PFSK-1 (cell line): ENCODE measurements around the gene SLC22A7.

Source experiments
- FOXP2 ChIP-seq: optimal IDR thresholded peaks from 2 replicates; pipeline ENCODE3; 2011; ENCODE audit warnings: borderline replicate concordance, control low read depth, inconsistent platforms; ENCODE audit not compliant: insufficient read depth; ENCODE audit errors: extremely low read length, extremely low read depth
- POLR2AphosphoS5 ChIP-seq: IDR thresholded peaks from 2 replicates; pipeline ENCODE4 v1.6.1; 2012; ENCODE audit warnings: low read depth, mild to moderate bottlenecking, control low read depth, low read length, moderate library complexity
- SIN3A ChIP-seq: IDR thresholded peaks from 2 replicates; pipeline ENCODE4 v1.6.1; 2012; ENCODE audit warnings: mild to moderate bottlenecking, low read length, moderate library complexity, borderline replicate concordance; ENCODE audit not compliant: insufficient read depth
- TAF1 ChIP-seq: IDR thresholded peaks from 2 replicates; pipeline ENCODE4 v1.6.1; 2012; ENCODE audit warnings: low read length, control low read depth, borderline replicate concordance; ENCODE audit not compliant: insufficient read depth
- TF ChIP-seq, protein P1 (sequence below), 2 experiments: IDR thresholded peaks; 2 replicates each; pipeline versions ENCODE4 v1.6.1 to v1.8.0; 2011 to 2012; ENCODE audit warnings: low read depth in 2 of 2, low read length in 2 of 2, control low read depth in 1 of 2, inconsistent platforms in 1 of 2, mild to moderate bottlenecking in 1 of 2, moderate library complexity in 1 of 2; ENCODE audit not compliant: insufficient read depth in 1 of 2

The SLC22A7 gene

DNA sequence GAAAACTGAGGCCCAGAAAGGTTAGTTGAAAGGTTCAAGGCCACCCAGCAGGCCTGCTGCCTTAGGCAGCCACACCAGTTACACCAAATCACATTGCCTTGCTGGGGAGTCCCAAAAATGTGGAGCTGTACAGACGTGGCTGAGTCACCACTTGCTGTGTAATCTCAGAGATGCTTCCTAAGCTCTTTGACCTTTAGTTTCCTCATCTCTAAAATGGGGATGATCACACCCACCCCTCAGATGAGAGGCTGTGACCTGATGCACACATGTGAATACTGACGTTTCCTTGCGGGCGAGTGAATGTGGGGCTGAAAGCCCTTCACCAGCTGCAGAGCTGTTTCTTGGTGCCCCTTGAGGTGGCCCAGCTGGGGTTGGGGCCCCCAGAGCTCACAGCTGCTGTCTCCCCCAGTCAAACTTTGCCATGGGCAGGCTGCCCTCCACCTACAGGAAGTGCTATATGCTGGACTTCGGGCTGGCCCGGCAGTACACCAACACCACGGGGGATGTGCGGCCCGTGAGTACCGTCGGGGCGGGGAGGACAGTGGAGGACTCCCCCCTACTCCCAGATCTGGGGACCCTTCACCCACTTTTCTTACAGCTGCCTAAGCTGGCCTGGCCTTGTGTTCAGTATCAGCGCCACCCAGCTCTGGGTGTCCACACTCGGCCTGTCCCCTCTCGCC, 43.8 kb upstream of the SLC22A7 start:
- no peak for TF ChIP-seq FOXP2

DNA sequence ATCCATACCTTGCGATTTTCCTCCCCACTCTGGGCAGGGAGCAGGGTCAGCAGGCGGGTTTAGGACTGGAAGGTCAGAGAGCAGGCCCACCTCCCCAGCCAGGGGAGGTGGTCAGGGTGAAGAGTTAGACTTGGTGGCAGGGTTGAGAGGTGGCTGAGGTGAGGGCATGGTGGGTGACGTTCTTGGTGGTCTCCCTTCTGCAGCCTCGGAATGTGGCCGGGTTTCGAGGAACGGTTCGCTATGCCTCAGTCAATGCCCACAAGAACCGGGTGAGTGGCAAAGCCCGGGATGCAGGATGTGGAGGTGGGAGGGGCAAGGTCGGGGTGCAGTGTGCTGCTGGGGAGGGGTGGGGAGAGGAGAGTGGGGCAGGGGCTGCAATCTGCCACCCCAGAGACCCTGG, 43.2 kb upstream of the SLC22A7 start:
- TF ChIP-seq TAF1, result no peak

DNA sequence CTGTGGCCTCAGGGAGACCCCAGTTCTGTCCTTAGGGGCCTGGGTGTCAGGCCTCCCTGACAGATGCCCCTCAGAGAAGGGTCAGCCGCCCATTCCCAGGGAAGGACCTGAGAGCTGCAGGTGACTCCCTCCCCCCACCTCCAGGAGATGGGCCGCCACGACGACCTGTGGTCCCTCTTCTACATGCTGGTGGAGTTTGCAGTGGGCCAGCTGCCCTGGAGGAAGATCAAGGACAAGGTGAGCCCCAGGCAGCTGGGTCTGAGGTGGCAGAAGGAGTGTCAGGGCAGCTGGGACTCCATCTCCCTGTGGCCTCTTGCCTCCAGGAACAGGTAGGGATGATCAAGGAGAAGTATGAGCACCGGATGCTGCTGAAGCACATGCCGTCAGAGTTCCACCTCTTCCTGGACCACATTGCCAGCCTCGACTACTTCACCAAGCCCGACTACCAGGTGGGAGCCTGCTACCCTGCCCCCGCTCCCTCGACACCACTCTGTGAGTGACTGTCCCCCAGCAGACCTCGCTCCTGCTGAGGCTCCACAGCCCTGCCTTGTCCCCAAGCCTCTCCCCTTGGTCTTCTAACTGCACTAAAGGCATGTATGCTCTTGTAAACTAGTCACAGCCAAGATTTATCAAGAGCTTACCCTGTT, 42.5 kb upstream of the SLC22A7 start:
- TF ChIP-seq FOXP2, result no peak
- no peak for TF ChIP-seq TAF1
- no peak for TF ChIP-seq POLR2AphosphoS5
- TF ChIP-seq, protein P1, sequence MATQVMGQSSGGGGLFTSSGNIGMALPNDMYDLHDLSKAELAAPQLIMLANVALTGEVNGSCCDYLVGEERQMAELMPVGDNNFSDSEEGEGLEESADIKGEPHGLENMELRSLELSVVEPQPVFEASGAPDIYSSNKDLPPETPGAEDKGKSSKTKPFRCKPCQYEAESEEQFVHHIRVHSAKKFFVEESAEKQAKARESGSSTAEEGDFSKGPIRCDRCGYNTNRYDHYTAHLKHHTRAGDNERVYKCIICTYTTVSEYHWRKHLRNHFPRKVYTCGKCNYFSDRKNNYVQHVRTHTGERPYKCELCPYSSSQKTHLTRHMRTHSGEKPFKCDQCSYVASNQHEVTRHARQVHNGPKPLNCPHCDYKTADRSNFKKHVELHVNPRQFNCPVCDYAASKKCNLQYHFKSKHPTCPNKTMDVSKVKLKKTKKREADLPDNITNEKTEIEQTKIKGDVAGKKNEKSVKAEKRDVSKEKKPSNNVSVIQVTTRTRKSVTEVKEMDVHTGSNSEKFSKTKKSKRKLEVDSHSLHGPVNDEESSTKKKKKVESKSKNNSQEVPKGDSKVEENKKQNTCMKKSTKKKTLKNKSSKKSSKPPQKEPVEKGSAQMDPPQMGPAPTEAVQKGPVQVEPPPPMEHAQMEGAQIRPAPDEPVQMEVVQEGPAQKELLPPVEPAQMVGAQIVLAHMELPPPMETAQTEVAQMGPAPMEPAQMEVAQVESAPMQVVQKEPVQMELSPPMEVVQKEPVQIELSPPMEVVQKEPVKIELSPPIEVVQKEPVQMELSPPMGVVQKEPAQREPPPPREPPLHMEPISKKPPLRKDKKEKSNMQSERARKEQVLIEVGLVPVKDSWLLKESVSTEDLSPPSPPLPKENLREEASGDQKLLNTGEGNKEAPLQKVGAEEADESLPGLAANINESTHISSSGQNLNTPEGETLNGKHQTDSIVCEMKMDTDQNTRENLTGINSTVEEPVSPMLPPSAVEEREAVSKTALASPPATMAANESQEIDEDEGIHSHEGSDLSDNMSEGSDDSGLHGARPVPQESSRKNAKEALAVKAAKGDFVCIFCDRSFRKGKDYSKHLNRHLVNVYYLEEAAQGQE (IDR thresholded peaks at IDR 0.05; ENCODE audit: insufficient read depth in 1 of 2, low read depth in 2 of 2, low read length in 2 of 2), result no peak
- TF ChIP-seq SIN3A, result no peak

DNA sequence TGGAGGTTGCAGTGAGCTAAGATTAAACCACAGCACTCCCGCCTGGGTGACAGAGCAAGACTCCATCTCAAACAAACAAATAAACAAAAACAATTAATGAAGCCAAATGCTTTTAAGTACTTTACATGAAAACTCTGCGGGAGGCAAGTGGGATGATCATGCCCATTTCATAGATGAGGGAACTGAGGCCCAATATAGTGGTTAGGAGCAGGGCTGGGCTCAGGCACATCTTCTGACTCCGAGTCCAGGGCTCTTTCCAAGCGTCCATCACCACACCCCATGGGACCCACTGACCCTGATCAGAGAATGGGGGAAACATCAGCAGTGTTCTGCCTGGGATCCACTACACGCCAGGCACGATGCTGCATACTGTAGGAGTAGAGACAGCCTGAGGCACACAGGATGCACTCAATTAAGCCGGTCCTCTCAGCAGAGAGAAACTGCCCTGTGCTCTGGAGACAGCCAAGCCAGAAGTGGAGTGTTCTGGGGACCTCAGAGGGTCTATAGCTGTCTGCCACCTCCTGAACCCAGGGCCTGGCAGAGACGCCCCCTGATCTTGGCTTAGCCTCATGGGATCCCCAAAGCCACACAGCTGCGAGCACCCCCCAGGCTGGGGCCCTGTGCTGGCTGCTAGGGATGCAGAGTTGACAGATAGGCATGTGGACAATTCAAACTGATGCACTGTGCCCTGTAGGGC, 41.2 kb upstream of the SLC22A7 start:
- TF ChIP-seq SIN3A (no peak), FOXP2 (no peak), POLR2AphosphoS5 (no peak), TAF1 (no peak)
- TF ChIP-seq, protein P1 (IDR thresholded peaks at IDR 0.05; ENCODE audit: insufficient read depth in 1 of 2, low read depth in 2 of 2, low read length in 2 of 2), result no peak

DNA sequence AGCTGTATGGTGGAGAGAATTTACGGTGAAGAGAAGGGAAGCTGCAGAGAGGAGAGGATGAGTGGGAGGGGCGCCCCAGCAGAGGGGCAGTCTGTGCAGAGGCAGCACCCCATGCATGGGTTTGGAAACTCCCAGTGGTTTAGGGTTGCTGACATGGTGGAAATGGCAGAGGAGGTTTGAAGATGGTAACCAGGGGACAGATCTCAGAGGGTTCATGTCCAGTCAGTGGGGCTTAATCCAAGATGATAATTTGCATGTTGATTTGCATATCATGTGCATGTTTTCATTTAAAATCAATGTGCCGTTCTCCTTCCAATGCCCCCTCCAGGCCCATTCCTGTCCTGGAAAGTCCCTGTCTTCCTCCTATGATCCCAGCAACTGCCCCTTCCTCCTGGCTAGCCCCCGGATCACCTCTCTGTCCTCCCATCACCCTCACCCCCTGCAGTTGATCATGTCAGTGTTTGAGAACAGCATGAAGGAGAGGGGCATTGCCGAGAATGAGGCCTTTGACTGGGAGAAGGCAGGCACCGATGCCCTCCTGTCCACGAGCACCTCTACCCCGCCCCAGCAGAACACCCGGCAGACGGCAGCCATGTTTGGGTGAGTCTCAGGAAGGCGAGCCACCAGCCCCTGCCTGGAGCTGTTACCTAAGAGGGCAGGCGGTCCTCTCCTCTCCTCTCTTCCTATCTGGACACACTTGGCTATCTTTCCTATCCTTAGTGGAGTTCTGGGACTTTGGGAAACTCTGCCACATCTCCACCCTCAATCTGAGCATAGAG, 40.5 kb upstream of the SLC22A7 start:
- TF ChIP-seq POLR2AphosphoS5, result no peak
- TF ChIP-seq FOXP2, result no peak
- TF ChIP-seq TAF1, result no peak
- TF ChIP-seq, protein P1 (IDR thresholded peaks at IDR 0.05; ENCODE audit: insufficient read depth in 1 of 2, low read depth in 2 of 2, low read length in 2 of 2), result no peak
- no peak for TF ChIP-seq SIN3A

DNA sequence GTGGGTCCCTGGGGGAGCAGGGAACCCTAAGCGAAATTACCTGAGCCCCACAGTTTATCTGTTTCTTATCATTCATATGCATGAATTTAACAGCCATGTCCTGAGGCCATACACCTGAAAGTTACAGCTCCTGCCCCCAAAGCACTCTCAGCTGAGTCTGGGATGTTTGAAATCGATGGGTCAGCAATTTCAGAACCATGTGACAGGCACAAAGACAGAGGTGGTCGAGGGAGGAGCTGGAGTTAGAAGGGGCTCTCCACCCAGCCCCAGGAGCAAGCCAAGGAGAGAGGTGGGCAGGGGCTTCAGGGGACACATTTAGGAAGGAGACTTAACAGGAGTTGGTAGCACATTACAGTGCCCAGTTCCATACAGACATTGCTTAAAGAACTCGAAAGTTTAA, 39.9 kb upstream of the SLC22A7 start:
- TF ChIP-seq SIN3A (no peak), TAF1 (no peak), POLR2AphosphoS5 (no peak)
- TF ChIP-seq, protein P1 (IDR thresholded peaks at IDR 0.05; ENCODE audit: insufficient read depth in 1 of 2, low read depth in 2 of 2, low read length in 2 of 2), result no peak
